Measurements from ENCODE around the gene FNTB. TPM values are rescaled to one million over a fixed set of nuclear protein-coding genes. Genes with fewer than 3 reads are reported as not detected.

The FNTB gene
- total RNA-seq, 2 donors from 2014 or later, result 17.2 to 21.3 TPM

DNA sequence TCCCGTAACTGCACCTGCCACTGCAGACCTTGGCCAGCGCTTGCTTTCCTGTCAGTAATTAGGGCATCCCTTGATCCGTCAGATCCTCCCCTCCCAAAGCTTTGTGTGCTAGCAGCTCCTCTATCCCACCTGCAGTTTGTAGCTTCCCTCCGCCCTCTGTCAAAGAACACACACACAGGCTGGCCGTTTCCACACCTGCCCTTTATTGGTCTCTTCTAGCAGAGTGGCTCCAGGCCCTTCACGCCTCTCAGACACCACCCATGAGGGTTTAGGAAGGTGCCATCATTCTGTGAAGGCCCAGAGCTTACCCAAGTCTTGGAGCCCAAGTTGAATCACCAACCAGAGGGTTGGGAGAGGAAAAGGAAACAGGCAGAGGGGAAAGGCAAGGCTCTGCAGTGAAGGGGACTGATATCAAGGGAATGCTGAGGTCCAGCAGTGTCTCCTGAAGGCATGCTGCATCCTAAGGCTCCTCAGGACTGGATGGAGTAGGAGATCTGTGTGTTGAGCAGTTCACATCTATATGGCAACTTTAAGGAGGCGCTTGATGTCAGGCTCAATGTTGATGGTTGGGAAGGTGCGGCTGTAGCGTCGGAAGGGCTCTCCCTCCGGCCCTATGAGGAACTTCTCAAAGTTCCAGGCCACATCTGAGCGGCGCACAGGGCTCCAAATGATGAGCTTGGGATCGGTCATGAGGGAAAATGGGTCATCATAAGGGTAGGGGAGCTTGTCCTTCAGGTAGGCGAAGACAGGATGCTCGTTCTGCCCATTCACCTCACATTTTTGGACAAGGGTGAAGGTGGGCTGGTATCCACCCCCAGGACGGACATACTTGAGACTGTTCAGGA is 47.5 kb upstream of the FNTB start:
- Histone ChIP-seq H3K27me3 (ENCODE audit: control insufficient read depth, insufficient read depth, low read length, poor library complexity, severe bottlenecking) (no peaks in the 10 kb centered on the region), H3K9ac (ENCODE audit: extremely low read depth, low read length, poor library complexity, severe bottlenecking) (no peak overlapping the region), H3K4me3 (ENCODE audit: low read length) (no peak overlapping the region), H3K27ac (ENCODE audit: low read depth, low read length) (no peak overlapping the region), H3K9me3 (ENCODE audit: control insufficient read depth, low read length) (no peaks in the 10 kb centered on the region), H3K36me3 (ENCODE audit: control insufficient read depth, insufficient read depth, low read length) (no peaks in the 10 kb centered on the region), H3K4me1 (ENCODE audit: control insufficient read depth, insufficient read depth, low read length) (peaks cover 14% of the 10 kb centered on the region)
- H3K9me3 Mint-ChIP-seq, result no peaks in the 10 kb centered on the region
- no peak for TF ChIP-seq CTCF (conservative IDR thresholded peaks at IDR 0.05)
- WGBS, 2 experiments (ENCODE audit: insufficient coverage in 1 of 2, insufficient read length in 1 of 2), result 89 to 90% methylated on average over 15 to 17 of the region's 17 CpGs
- peak; percentile 49 for DNase-seq
- peaks cover 61% of the 10 kb centered on the region for H3K4me1 Mint-ChIP-seq
- H3K4me3 Mint-ChIP-seq, result peak overlapping the region; percentile 8
- H3K27ac Mint-ChIP-seq, result peak overlapping the region; percentile 80
- H3K27me3 Mint-ChIP-seq (ENCODE audit: insufficient read depth), result peaks cover 2% of the 10 kb centered on the region
- peaks cover 29% of the 10 kb centered on the region for H3K36me3 Mint-ChIP-seq (ENCODE audit: low read depth)

DNA sequence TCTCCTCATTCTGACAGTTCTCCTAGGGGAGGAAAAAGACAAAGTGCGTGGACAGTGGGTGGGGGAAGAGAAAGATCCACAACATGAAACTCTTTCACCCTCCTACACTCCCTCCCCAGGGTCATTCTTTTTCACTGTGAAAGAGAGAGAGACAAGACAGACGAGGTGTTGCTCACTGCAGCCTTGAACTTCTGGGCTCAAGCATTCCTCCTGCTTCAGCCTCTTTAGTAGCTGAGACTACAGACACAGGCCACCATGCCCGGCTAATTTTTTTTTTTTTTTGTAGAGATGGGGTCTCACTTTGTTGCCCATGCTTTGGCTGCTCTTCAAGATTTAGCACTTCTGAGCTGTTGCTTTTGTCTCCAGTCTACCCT is 46.9 kb upstream of the FNTB start:
- 93% methylated on average over 2 of the region's 3 CpGs; no CpG with 5 or more reads in 1 of the 2 experiments for WGBS, 2 experiments (ENCODE audit: insufficient coverage in 1 of 2, insufficient read length in 1 of 2)
- H3K27me3 Mint-ChIP-seq (ENCODE audit: insufficient read depth), result peaks cover 2% of the 10 kb centered on the region
- H3K27ac Mint-ChIP-seq, result no peak overlapping the region

DNA sequence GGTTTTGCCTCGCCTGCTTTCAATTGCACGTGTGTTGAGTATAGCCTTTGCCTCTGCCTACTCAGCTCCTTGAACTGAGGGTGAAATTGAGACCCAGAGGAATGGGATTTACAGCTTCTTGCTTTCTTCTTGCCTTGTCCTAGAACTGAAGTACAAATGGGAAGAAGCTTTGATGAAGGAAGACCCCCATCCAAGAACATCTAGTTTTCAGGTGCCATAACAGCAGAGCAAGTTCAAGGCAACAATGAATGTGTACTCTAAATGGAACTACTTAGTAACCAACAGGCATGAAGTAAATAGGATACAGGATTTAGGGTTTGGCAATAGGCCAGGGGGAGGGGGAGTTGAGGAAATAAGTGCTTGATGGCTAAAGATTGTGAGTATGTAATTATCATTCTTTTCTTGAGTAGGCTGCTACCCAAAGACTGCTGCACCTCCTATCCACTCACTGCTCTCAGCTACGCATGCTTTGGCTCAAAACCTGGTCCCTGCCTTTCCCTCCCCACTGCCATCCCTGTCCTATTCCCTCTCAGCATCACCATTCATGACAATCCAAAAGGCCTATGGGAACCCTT is 46.3 kb upstream of the FNTB start:
- no peak overlapping the region for H3K9ac ChIP-seq (ENCODE audit: extremely low read depth, low read length, poor library complexity, severe bottlenecking)
- H3K27me3 ChIP-seq (ENCODE audit: control insufficient read depth, insufficient read depth, low read length, poor library complexity, severe bottlenecking), result no peaks in the 10 kb centered on the region
- Mint-ChIP-seq H3K9me3 (no peaks in the 10 kb centered on the region), H3K4me3 (no peak overlapping the region), H3K27me3 (ENCODE audit: insufficient read depth) (peaks cover 2% of the 10 kb centered on the region), H3K4me1 (peaks cover 58% of the 10 kb centered on the region), H3K36me3 (ENCODE audit: low read depth) (peaks cover 28% of the 10 kb centered on the region), H3K27ac (no peak overlapping the region)
- peak; percentile 24 for DNase-seq
- 99 to 100% methylated on average over 1 to 3 of the region's 3 CpGs for WGBS, 2 experiments (ENCODE audit: insufficient coverage in 1 of 2, insufficient read length in 1 of 2)
- no peak overlapping the region for H3K27ac ChIP-seq (ENCODE audit: low read depth, low read length)
- TF ChIP-seq CTCF (conservative IDR thresholded peaks at IDR 0.05), result no peak
- no peak overlapping the region for H3K4me3 ChIP-seq (ENCODE audit: low read length)
- H3K4me1 ChIP-seq (ENCODE audit: control insufficient read depth, insufficient read depth, low read length), result peaks cover 14% of the 10 kb centered on the region
- H3K36me3 ChIP-seq (ENCODE audit: control insufficient read depth, insufficient read depth, low read length), result no peaks in the 10 kb centered on the region
- no peaks in the 10 kb centered on the region for H3K9me3 ChIP-seq (ENCODE audit: control insufficient read depth, low read length)

More for the DNA sequence above, 46.9 kb upstream of the FNTB start:
- Histone ChIP-seq H3K27me3 (ENCODE audit: control insufficient read depth, insufficient read depth, low read length, poor library complexity, severe bottlenecking) (no peaks in the 10 kb centered on the region), H3K4me1 (ENCODE audit: control insufficient read depth, insufficient read depth, low read length) (peaks cover 14% of the 10 kb centered on the region), H3K9ac (ENCODE audit: extremely low read depth, low read length, poor library complexity, severe bottlenecking) (no peak overlapping the region), H3K36me3 (ENCODE audit: control insufficient read depth, insufficient read depth, low read length) (no peaks in the 10 kb centered on the region), H3K4me3 (ENCODE audit: low read length) (no peak overlapping the region), H3K9me3 (ENCODE audit: control insufficient read depth, low read length) (no peaks in the 10 kb centered on the region), H3K27ac (ENCODE audit: low read depth, low read length) (no peak overlapping the region)
- H3K4me3 Mint-ChIP-seq, result no peak overlapping the region
- no peak for TF ChIP-seq CTCF (conservative IDR thresholded peaks at IDR 0.05)
- no peak for DNase-seq
- peaks cover 28% of the 10 kb centered on the region for H3K36me3 Mint-ChIP-seq (ENCODE audit: low read depth)
- H3K9me3 Mint-ChIP-seq, result no peaks in the 10 kb centered on the region
- H3K4me1 Mint-ChIP-seq, result peaks cover 61% of the 10 kb centered on the region

Data from endodermal cell (in vitro differentiated cells).